IMR-90 (cell line): ENCODE data around the gene ASTN2.

Experiments
- CEBPB ChIP-seq: IDR thresholded peaks from 2 replicates; pipeline ENCODE4 v1.6.1; 2012; ENCODE audit warnings: low read depth, low read length, improper control_type of control experiment
- CHD1 ChIP-seq: IDR thresholded peaks from 2 replicates; pipeline ENCODE4 v1.6.1; 2012; ENCODE audit warnings: low read depth, low read length, improper control_type of control experiment
- FOS ChIP-seq: fragments of 150-350 bp; IDR thresholded peaks from 2 replicates; pipeline ENCODE4 v1.6.1; 2016; ENCODE audit warnings: low read depth, low read length
- MAFK ChIP-seq: IDR thresholded peaks from 2 replicates; pipeline ENCODE4 v1.6.1; 2012; ENCODE audit warnings: low read depth, low read length, improper control_type of control experiment
- MAZ ChIP-seq: IDR thresholded peaks from 2 replicates; pipeline ENCODE4 v1.6.1; 2012; ENCODE audit warnings: low read depth, mild to moderate bottlenecking, low read length, improper control_type of control experiment, moderate library complexity, borderline replicate concordance
- MXI1 ChIP-seq: IDR thresholded peaks from 2 replicates; pipeline ENCODE4 v1.6.1; 2012; ENCODE audit warnings: low read depth, mild to moderate bottlenecking, low read length, moderate library complexity, borderline replicate concordance
- NFE2L2 ChIP-seq: fragments of 150-350 bp; IDR thresholded peaks from 2 replicates; pipeline ENCODE4 v1.6.1; 2016; ENCODE audit warnings: low read depth, mild to moderate bottlenecking, low read length
- POLR2A ChIP-seq: IDR thresholded peaks from 2 replicates; pipeline ENCODE4 v1.6.1; 2012; ENCODE audit warnings: mild to moderate bottlenecking, low read depth, low read length
- RAD21 ChIP-seq: IDR thresholded peaks from 2 replicates; pipeline ENCODE4 v1.6.1; 2012; ENCODE audit warnings: low read length, improper control_type of control experiment
- SMC3 ChIP-seq: fragments of 150-350 bp; IDR thresholded peaks from 2 replicates; pipeline ENCODE4 v1.6.1; 2016; ENCODE audit warnings: low read depth, mild to moderate bottlenecking, antibody characterized with exemption, low read length, moderate library complexity
- TF ChIP-seq, protein P1 (sequence below): conservative IDR thresholded peaks from 2 replicates; pipeline ENCODE4 v1.5.1; 2012; ENCODE audit warnings: mild to moderate bottlenecking, low read depth, low read length, improper control_type of control experiment

DNA sequence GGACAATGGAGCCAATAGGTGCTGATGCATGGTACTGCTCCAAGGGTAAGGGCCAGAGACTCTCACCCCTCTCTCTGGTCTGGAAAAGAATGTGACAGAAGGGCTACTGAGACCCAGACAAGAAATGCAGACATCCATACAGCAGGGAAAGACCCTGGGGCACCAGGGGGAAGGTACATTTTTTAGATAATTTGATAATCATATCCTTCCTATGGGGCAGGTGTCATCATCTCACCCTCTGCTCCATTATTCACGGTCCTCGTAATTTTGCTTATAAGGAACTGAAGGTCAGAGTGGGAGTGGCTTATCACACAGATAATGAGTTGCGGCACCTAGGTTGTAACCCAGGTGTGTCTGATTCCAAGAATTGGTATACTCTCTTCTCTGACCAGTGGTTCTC, 637.7 kb downstream of the ASTN2 start:
- TF ChIP-seq, protein P1, sequence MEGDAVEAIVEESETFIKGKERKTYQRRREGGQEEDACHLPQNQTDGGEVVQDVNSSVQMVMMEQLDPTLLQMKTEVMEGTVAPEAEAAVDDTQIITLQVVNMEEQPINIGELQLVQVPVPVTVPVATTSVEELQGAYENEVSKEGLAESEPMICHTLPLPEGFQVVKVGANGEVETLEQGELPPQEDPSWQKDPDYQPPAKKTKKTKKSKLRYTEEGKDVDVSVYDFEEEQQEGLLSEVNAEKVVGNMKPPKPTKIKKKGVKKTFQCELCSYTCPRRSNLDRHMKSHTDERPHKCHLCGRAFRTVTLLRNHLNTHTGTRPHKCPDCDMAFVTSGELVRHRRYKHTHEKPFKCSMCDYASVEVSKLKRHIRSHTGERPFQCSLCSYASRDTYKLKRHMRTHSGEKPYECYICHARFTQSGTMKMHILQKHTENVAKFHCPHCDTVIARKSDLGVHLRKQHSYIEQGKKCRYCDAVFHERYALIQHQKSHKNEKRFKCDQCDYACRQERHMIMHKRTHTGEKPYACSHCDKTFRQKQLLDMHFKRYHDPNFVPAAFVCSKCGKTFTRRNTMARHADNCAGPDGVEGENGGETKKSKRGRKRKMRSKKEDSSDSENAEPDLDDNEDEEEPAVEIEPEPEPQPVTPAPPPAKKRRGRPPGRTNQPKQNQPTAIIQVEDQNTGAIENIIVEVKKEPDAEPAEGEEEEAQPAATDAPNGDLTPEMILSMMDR, result no peak
- TF ChIP-seq POLR2A (no peak), MAFK (no peak), CEBPB (no peak), RAD21 (no peak), CHD1 (no peak), FOS (no peak), MAZ (no peak), SMC3 (no peak), NFE2L2 (no peak), MXI1 (no peak)
